H9 (cell line): ENCODE measurements around the gene RASGRP4. TPM values are rescaled to one million over a fixed set of nuclear protein-coding genes. Genes with fewer than 3 reads are reported as not detected.

ENCODE experiments used
- DNase-seq: peaks from one replicate; pipeline ENCODE4 v3.0.0-alpha.2; 2017
- H2AFZ ChIP-seq: one replicate; pipeline ENCODE4 v1.6.1; 2013; ENCODE audit warnings: mild to moderate bottlenecking, low read length, control low read depth, moderate library complexity
- H2AK5ac ChIP-seq: 2 replicates; pipeline ENCODE4 v1.6.1; 2013; ENCODE audit warnings: low read length, control low read depth, mixed read lengths; ENCODE audit not compliant: insufficient read length
- H2BK120ac ChIP-seq: one replicate; pipeline ENCODE4 v1.6.1; 2013; ENCODE audit warnings: low read depth, mild to moderate bottlenecking, low read length, control low read depth, inconsistent platforms; ENCODE audit not compliant: poor library complexity, severe bottlenecking
- H2BK12ac ChIP-seq: 2 replicates; pipeline ENCODE4 v1.6.1; 2013; ENCODE audit warnings: low read length, control low read depth, mixed read lengths, low read depth; ENCODE audit not compliant: insufficient read length
- H2BK15ac ChIP-seq: 2 replicates; pipeline ENCODE4 v1.6.1; 2013; ENCODE audit warnings: low read depth, low read length, control low read depth
- H2BK20ac ChIP-seq: one replicate; pipeline ENCODE4 v1.6.1; 2013; ENCODE audit warnings: low read depth, mild to moderate bottlenecking, low read length, control low read depth, inconsistent platforms; ENCODE audit not compliant: poor library complexity, severe bottlenecking
- H2BK5ac ChIP-seq: 2 replicates; pipeline ENCODE4 v1.6.1; 2013; ENCODE audit warnings: low read length, control low read depth, mixed read lengths; ENCODE audit not compliant: insufficient read length
- H3K14ac ChIP-seq: 2 replicates; pipeline ENCODE4 v1.6.1; 2013; ENCODE audit warnings: low read length, control low read depth; ENCODE audit not compliant: insufficient read depth
- H3K18ac ChIP-seq: 2 replicates; pipeline ENCODE4 v1.6.1; 2013; ENCODE audit warnings: low read depth, mild to moderate bottlenecking, mixed read lengths, low read length, control low read depth; ENCODE audit not compliant: insufficient read length
- H3K23ac ChIP-seq: 2 replicates; pipeline ENCODE4 v1.6.1; 2013; ENCODE audit warnings: low read length, control low read depth, mixed read lengths, low read depth; ENCODE audit not compliant: insufficient read length
- H3K23me2 ChIP-seq: 2 replicates; pipeline ENCODE4 v1.6.1; 2013; ENCODE audit warnings: low read depth, mild to moderate bottlenecking, mixed read lengths, low read length, control low read depth; ENCODE audit not compliant: insufficient read length, poor library complexity, severe bottlenecking
- H3K27ac ChIP-seq: 2 replicates; pipeline ENCODE4 v1.5.1; 2013; ENCODE audit warnings: low read length, control low read depth, mixed read lengths, low read depth; ENCODE audit not compliant: insufficient read length
- H3K27me3 ChIP-seq: 2 replicates; pipeline ENCODE4 v1.6.1; 2013; ENCODE audit warnings: low read length, control low read depth, inconsistent platforms; ENCODE audit not compliant: insufficient read depth
- H3K4ac ChIP-seq: 2 replicates; pipeline ENCODE4 v1.6.1; 2013; ENCODE audit warnings: low read depth, mild to moderate bottlenecking, control low read depth, inconsistent platforms, low read length, moderate library complexity
- H3K4me1 ChIP-seq: 2 replicates; pipeline ENCODE4 v1.6.1; 2013; ENCODE audit warnings: low read length, control low read depth, inconsistent platforms; ENCODE audit not compliant: insufficient read depth
- H3K4me2 ChIP-seq: 2 replicates; pipeline ENCODE4 v1.6.1; 2013; ENCODE audit warnings: low read length, control low read depth, mixed read lengths; ENCODE audit not compliant: insufficient read length, insufficient read depth
- H3K56ac ChIP-seq: 2 replicates; pipeline ENCODE4 v1.6.1; 2013; ENCODE audit warnings: low read depth, mild to moderate bottlenecking, mixed read lengths, low read length, control low read depth; ENCODE audit not compliant: insufficient read length
- H3K79me1 ChIP-seq: 2 replicates; pipeline ENCODE4 v1.6.1; 2013; ENCODE audit warnings: low read depth, mild to moderate bottlenecking, moderate library complexity, low read length, control low read depth, inconsistent platforms; ENCODE audit not compliant: insufficient read depth, poor library complexity, severe bottlenecking
- H3K79me2 ChIP-seq: 2 replicates; pipeline ENCODE4 v1.6.1; 2013; ENCODE audit warnings: low read length, control low read depth, inconsistent platforms; ENCODE audit not compliant: insufficient read depth
- H3K9ac ChIP-seq: 2 replicates; pipeline ENCODE4 v1.6.1; 2013; ENCODE audit warnings: low read length, control low read depth, mixed read lengths; ENCODE audit not compliant: insufficient read length; ENCODE audit errors: extremely low read depth
- H3K9me3 ChIP-seq: one replicate; pipeline ENCODE4 v1.6.1; 2013; ENCODE audit warnings: low read depth, low read length, inconsistent platforms; ENCODE audit not compliant: control insufficient read depth
- H3T11ph ChIP-seq: one replicate; pipeline ENCODE4 v1.6.1; 2013; ENCODE audit warnings: mild to moderate bottlenecking, low read length, control low read depth, inconsistent platforms
- H4K20me1 ChIP-seq: one replicate; pipeline ENCODE4 v1.6.1; 2013; ENCODE audit not compliant: control insufficient read depth, insufficient read length, insufficient read depth
- H4K5ac ChIP-seq: 2 replicates; pipeline ENCODE4 v1.6.1; 2013; ENCODE audit warnings: low read depth, mild to moderate bottlenecking, mixed read lengths, low read length, control low read depth; ENCODE audit not compliant: insufficient read length
- H4K8ac ChIP-seq: replicated peaks from 2 replicates; pipeline ENCODE4 v1.6.1; 2013; ENCODE audit warnings: low read length, control low read depth, mixed read lengths, low read depth; ENCODE audit not compliant: insufficient read length
- H4K91ac ChIP-seq: 2 replicates; pipeline ENCODE4 v1.6.1; 2013; ENCODE audit warnings: low read depth, mild to moderate bottlenecking, moderate library complexity, mixed read lengths, low read length, control low read depth; ENCODE audit not compliant: insufficient read length
- H3K27ac Mint-ChIP-seq, 3 experiments: 2 replicates in 2 of 3; 3 replicates in 1 of 3; pipeline ENCODE4 v1.8.0; 2020 to 2021; ENCODE audit warnings: mixed read lengths in 3 of 3, mild to moderate bottlenecking in 1 of 3, moderate library complexity in 1 of 3
- H3K27me3 Mint-ChIP-seq: 2 replicates; pipeline ENCODE4 v1.8.0; 2021; ENCODE audit warnings: low read depth, mild to moderate bottlenecking, moderate library complexity, mixed read lengths
- H3K36me3 Mint-ChIP-seq, 3 experiments: 2 replicates in 2 of 3; 3 replicates in 1 of 3; pipeline ENCODE4 v1.8.0; 2020 to 2021; ENCODE audit warnings: low read depth in 3 of 3, mixed read lengths in 3 of 3; ENCODE audit not compliant: insufficient read depth in 1 of 3
- H3K4me1 Mint-ChIP-seq, 2 experiments: 2 replicates each; pipeline ENCODE4 v1.8.0; 2020; ENCODE audit warnings: mixed read lengths in 2 of 2
- H3K4me3 Mint-ChIP-seq, 2 experiments: 2 replicates in 1 of 2; 3 replicates in 1 of 2; pipeline ENCODE4 v1.8.0; 2020 to 2021; ENCODE audit warnings: mild to moderate bottlenecking in 2 of 2, mixed read lengths in 2 of 2, moderate library complexity in 1 of 2
- H3K9me3 Mint-ChIP-seq, 2 experiments: 2 replicates in 1 of 2; 3 replicates in 1 of 2; pipeline ENCODE4 v1.8.0; 2020; ENCODE audit warnings: mild to moderate bottlenecking in 2 of 2, mixed read lengths in 2 of 2, moderate library complexity in 1 of 2
- CTCF ChIP-seq: fragments of 200-600 bp; sonication (generic); conservative IDR thresholded peaks from 3 replicates; pipeline ENCODE4 v1.8.0; 2021; ENCODE audit warnings: antibody characterized with exemption, mild to moderate bottlenecking
- WGBS: extraction: QIAGEN DNeasy Blood & Tissue Kit; methylation state at CpG from one replicate; pipeline ENCODE4 v1.1.7; 2013; ENCODE audit warnings: missing lambda C conversion rate, low lambda C conversion rate, mixed read lengths; ENCODE audit not compliant: insufficient read length; ENCODE audit errors: extremely low coverage; 5-methylcytosine and 5-hydroxymethylcytosine counted together
- total RNA-seq: library from RNA; stranded (reverse); gene quantifications from 2 replicates; pipeline ENCODE4 v1.2.1, GENCODE V29; 2021

Gene RASGRP4
- total RNA-seq, 1 experiment from 2014 or later = 0.28 TPM

- no peaks in the 10 kb centered on the region for H3K9me3 Mint-ChIP-seq
- H2AFZ ChIP-seq = no peak overlapping the region
- no peaks in the 10 kb centered on the region for H4K20me1 ChIP-seq
- WGBS = no CpG with 5 or more reads among the region's 7 CpGs
- H3K9me3 ChIP-seq = no peaks in the 10 kb centered on the region
- peaks cover 5 to 16% of the 10 kb centered on the region in 2 experiments; a peak in 3 of 4 replicates for H3K4me1 Mint-ChIP-seq
- no peak overlapping the region for H4K8ac ChIP-seq
- no peak overlapping the region for H3K4me2 ChIP-seq
- H3K23ac ChIP-seq = no peak overlapping the region
- H3K27ac ChIP-seq = no peak overlapping the region
- no peak overlapping the region for H3K4ac ChIP-seq
- H4K91ac ChIP-seq = no peak overlapping the region
- H2AK5ac ChIP-seq = no peak overlapping the region
- H2BK20ac ChIP-seq = no peak overlapping the region
- H3K79me1 ChIP-seq = no peaks in the 10 kb centered on the region
- H2BK120ac ChIP-seq = no peak overlapping the region
- H3K18ac ChIP-seq = no peak overlapping the region
- H3K23me2 ChIP-seq = no peaks in the 10 kb centered on the region
- peak overlapping the region in 2 of 3 experiments; percentile 64 to 77; a peak in 2 of 7 replicates for H3K27ac Mint-ChIP-seq
- no peak overlapping the region for H3K4me3 Mint-ChIP-seq
- no peaks in the 10 kb centered on the region for H3K27me3 ChIP-seq
- TF ChIP-seq CTCF = no peak
- no peak for DNase-seq
- H3K27me3 Mint-ChIP-seq = no peaks in the 10 kb centered on the region
- no peak overlapping the region for H2BK12ac ChIP-seq
- H3K36me3 Mint-ChIP-seq = peaks cover 31 to 40% (median 33%) of the 10 kb centered on the region in 3 experiments
- H2BK5ac ChIP-seq = no peak overlapping the region
- H3K79me2 ChIP-seq = no peaks in the 10 kb centered on the region
- no peak overlapping the region for H3T11ph ChIP-seq
- H3K9ac ChIP-seq = no peak overlapping the region
- no peak overlapping the region for H4K5ac ChIP-seq
- H3K14ac ChIP-seq = no peak overlapping the region
- H3K56ac ChIP-seq = no peak overlapping the region
- H2BK15ac ChIP-seq = no peak overlapping the region
- H3K4me1 ChIP-seq = no peaks in the 10 kb centered on the region
These were observed 18.0 kb upstream of the RASGRP4 start for GRCh38 chr19:38444026-38444425.
